ENCODE measurements around the gene CTXND1. TPM values are rescaled to one million over a fixed set of nuclear protein-coding genes. Genes with fewer than 3 reads are reported as not detected.
A peak's percentile ranks its signal among the peaks of the same experiment; 100 is the strongest.

CTXND1 gene
- total RNA-seq, 1 experiment from 2014 or later, result not detected

- no TSS peak for BruUV-seq (replicated peaks)
- no peaks in the 10 kb centered on the region for H3K4me1 Mint-ChIP-seq (ENCODE audit: insufficient read depth, unreplicated experiment)
- H3K4me3 Mint-ChIP-seq (ENCODE audit: unreplicated experiment), result peak overlapping the region; percentile 87
- intact Hi-C loops (cut with micrococcal nuclease), result loop anchor here (5.0 kb wide), 1 partner anchor 257 kb away; the partner anchor contains the start of gene MTHFS
- TF ChIP-seq, protein P1, sequence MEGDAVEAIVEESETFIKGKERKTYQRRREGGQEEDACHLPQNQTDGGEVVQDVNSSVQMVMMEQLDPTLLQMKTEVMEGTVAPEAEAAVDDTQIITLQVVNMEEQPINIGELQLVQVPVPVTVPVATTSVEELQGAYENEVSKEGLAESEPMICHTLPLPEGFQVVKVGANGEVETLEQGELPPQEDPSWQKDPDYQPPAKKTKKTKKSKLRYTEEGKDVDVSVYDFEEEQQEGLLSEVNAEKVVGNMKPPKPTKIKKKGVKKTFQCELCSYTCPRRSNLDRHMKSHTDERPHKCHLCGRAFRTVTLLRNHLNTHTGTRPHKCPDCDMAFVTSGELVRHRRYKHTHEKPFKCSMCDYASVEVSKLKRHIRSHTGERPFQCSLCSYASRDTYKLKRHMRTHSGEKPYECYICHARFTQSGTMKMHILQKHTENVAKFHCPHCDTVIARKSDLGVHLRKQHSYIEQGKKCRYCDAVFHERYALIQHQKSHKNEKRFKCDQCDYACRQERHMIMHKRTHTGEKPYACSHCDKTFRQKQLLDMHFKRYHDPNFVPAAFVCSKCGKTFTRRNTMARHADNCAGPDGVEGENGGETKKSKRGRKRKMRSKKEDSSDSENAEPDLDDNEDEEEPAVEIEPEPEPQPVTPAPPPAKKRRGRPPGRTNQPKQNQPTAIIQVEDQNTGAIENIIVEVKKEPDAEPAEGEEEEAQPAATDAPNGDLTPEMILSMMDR (IDR thresholded peaks at IDR 0.05; ENCODE audit: unreplicated experiment), result no peak
- ChIA-PET CTCF (interaction anchor here (0.6 to 0.9 kb wide), 2 partner anchors 11 to 158 kb away, joined by 3 to 4 read pairs; no protein-coding TSS in a partner anchor), POLR2A (interaction anchor here (0.6 to 2.7 kb wide), 6 partner anchors 11 to 93 kb away, joined by 3 to 39 read pairs (median 6); partner anchors contain the start of gene ZFAND6)
- DNase-seq (ENCODE audit: unreplicated experiment), result no peak
- no peaks in the 10 kb centered on the region for H3K36me3 Mint-ChIP-seq (ENCODE audit: insufficient read depth, unreplicated experiment)
- H3K27ac Mint-ChIP-seq (ENCODE audit: low read depth, unreplicated experiment), result no peak overlapping the region
- no peaks in the 10 kb centered on the region for H3K27me3 Mint-ChIP-seq (ENCODE audit: insufficient read depth, unreplicated experiment)
- H3K9me3 Mint-ChIP-seq (ENCODE audit: unreplicated experiment), result no peaks in the 10 kb centered on the region
Observed at GRCh38 chr15:80154336-80154735, 97.7 kb downstream of the CTXND1 start.

GRCh38 chr15:80153900-80154299 lies 98.1 kb downstream of the CTXND1 start:
- BruUV-seq (replicated peaks), result no TSS peak
- TF ChIP-seq, protein P1 (IDR thresholded peaks at IDR 0.05; ENCODE audit: unreplicated experiment), result no peak
- no peaks in the 10 kb centered on the region for H3K27me3 Mint-ChIP-seq (ENCODE audit: insufficient read depth, unreplicated experiment)
- DNase-seq (ENCODE audit: unreplicated experiment), result no peak
- H3K4me3 Mint-ChIP-seq (ENCODE audit: unreplicated experiment), result peak overlapping the region; percentile 87
- ChIA-PET POLR2A (interaction anchor here (0.6 to 2.7 kb wide), 17 partner anchors 9 to 256 kb away, joined by 3 to 39 read pairs (median 4); partner anchors contain the start of gene ZFAND6), CTCF (interaction anchor here (0.9 kb wide), 1 partner anchor 12 kb away, joined by 4 read pairs; no protein-coding TSS in a partner anchor)
- no peaks in the 10 kb centered on the region for H3K4me1 Mint-ChIP-seq (ENCODE audit: insufficient read depth, unreplicated experiment)
- H3K27ac Mint-ChIP-seq (ENCODE audit: low read depth, unreplicated experiment), result no peak overlapping the region
- intact Hi-C loops (cut with micrococcal nuclease), result loop anchor here (5.0 kb wide), 1 partner anchor 257 kb away; the partner anchor contains the start of gene MTHFS
- H3K9me3 Mint-ChIP-seq (ENCODE audit: unreplicated experiment), result no peaks in the 10 kb centered on the region
- no peaks in the 10 kb centered on the region for H3K36me3 Mint-ChIP-seq (ENCODE audit: insufficient read depth, unreplicated experiment)

DNA sequence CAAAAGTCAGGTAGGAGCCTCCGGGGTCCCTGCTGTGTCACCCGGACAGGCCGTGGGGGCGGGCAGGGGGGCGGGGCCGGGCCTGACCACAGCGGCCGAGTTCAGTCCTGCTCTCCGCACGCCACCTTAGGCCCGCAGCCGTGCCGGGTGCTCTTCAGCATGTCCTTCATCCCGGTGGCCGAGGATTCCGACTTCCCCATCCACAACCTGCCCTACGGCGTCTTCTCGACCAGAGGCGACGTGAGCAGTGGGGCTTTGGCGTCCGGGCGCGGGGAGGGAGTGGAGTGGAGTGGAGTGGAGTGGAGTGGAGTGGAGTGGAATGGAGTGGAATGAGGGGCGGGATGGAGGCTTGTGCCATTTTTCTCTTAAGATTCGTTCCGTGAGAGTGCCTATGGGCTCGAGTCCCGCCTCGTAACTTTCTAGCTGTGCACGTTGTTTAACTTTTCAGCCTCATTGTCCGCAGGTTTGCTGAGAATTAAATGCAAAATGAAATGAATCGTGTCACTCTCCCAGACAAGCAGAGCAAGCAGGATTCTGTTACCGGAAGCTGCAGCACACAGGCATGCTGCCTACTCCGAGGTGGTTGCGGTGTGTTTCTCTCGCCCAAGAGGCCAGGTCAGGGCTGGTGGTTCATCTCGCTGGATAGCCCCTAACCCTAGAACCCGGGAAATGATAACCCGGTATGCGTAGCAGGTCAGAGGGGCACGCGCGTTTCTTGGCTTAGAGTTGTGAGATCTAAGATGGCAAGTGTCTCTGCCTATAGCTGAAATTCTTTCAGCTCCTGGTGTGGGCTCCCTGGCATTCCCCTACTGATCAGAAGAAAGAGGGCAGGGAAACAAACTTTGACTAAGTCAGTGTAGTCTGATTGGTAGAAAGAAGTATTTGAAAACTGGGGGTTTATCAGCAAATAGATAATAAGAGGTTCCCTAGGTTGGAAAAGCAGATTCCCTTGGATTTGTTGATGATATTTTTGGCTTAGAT lies 98.8 kb downstream of the CTXND1 start, which contains the start of gene FAH:
FAH (plus strand) TSS at position 104 of the 981 bp plus-strand sequence; CDS start at position 160, 56 bp downstream.
- ChIA-PET CTCF (interaction anchor here (0.7 kb wide), 2 partner anchors 92 to 1175 kb away, joined by 3 to 5 read pairs; no protein-coding TSS in a partner anchor), POLR2A (interaction anchor here (0.6 to 2.7 kb wide), 22 partner anchors 8 to 300 kb away, joined by 3 to 39 read pairs (median 4); partner anchors contain the start of gene ZFAND6)
- Mint-ChIP-seq H3K4me1 (ENCODE audit: insufficient read depth, unreplicated experiment) (no peaks in the 10 kb centered on the region), H3K4me3 (ENCODE audit: unreplicated experiment) (peak within 1 kb of the TSS; percentile 87), H3K27ac (ENCODE audit: low read depth, unreplicated experiment) (peak within 1 kb of the TSS; percentile 19), H3K36me3 (ENCODE audit: insufficient read depth, unreplicated experiment) (no peaks in the 10 kb centered on the region), H3K9me3 (ENCODE audit: unreplicated experiment) (no peaks in the 10 kb centered on the region), H3K27me3 (ENCODE audit: insufficient read depth, unreplicated experiment) (no peaks in the 10 kb centered on the region)
- intact Hi-C loops (cut with micrococcal nuclease), result loop anchor here (5.0 kb wide), 1 partner anchor 256 kb away; the partner anchor contains the start of gene MTHFS
- DNase-seq (ENCODE audit: unreplicated experiment), result peak; percentile 27
- BruUV-seq (replicated peaks), result TSS peak; percentile 46
- TF ChIP-seq, protein P1 (IDR thresholded peaks at IDR 0.05; ENCODE audit: unreplicated experiment), result no peak
